ENCODE results near the gene CAPZA1. TPM values are rescaled to one million over a fixed set of nuclear protein-coding genes. Genes with fewer than 3 reads are reported as not detected.

The CAPZA1 gene
- total RNA-seq, 1 experiment from 2014 or later = 171 TPM

DNA sequence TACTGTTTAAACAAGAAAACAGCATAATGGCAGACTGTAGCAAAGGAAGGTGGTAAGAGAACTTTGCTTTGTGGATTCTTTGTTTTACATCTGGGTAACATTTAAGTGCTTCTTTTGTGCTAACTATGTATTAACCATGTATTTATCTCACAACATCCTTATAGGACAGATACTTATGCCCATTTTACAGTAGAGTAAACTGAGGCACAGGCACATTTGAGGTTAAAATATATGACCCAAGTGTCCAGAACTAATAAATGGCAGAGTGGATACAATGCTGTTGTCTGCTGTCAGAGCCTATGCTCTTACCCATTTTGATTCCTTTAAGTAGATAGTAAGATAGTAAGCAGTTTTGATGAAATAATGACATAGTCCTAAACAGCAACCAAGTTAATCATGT lies 7.3 kb downstream of the CAPZA1 start:
- ChIA-PET CTCF (no interaction called here), POLR2A (ENCODE audit: low non-redundant PET) (no interaction called here)
- BruUV-seq (replicated peaks) = no TSS peak
- Histone ChIP-seq H3K9me3 (ENCODE audit: low read depth, low read length, poor library complexity, severe bottlenecking) (no peaks in the 10 kb centered on the region), H3K27me3 (replicated peaks; ENCODE audit: insufficient read depth, low read depth, low read length, poor library complexity) (no peaks in the 10 kb centered on the region), H3K27ac (ENCODE audit: low read depth, low read length, poor library complexity, severe bottlenecking) (no peak overlapping the region), H3K4me1 (ENCODE audit: insufficient read depth, low read length, poor library complexity, severe bottlenecking) (peaks cover 17% of the 10 kb centered on the region), H3K4me3 (ENCODE audit: low read depth, low read length, poor library complexity, severe bottlenecking) (no peak overlapping the region), H3K36me3 (ENCODE audit: insufficient read depth, low read length, poor library complexity, severe bottlenecking) (no peaks in the 10 kb centered on the region)
- TF ChIP-seq, protein P1, sequence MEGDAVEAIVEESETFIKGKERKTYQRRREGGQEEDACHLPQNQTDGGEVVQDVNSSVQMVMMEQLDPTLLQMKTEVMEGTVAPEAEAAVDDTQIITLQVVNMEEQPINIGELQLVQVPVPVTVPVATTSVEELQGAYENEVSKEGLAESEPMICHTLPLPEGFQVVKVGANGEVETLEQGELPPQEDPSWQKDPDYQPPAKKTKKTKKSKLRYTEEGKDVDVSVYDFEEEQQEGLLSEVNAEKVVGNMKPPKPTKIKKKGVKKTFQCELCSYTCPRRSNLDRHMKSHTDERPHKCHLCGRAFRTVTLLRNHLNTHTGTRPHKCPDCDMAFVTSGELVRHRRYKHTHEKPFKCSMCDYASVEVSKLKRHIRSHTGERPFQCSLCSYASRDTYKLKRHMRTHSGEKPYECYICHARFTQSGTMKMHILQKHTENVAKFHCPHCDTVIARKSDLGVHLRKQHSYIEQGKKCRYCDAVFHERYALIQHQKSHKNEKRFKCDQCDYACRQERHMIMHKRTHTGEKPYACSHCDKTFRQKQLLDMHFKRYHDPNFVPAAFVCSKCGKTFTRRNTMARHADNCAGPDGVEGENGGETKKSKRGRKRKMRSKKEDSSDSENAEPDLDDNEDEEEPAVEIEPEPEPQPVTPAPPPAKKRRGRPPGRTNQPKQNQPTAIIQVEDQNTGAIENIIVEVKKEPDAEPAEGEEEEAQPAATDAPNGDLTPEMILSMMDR (conservative IDR thresholded peaks at IDR 0.05; ENCODE audit: low read depth, low read length) = no peak
- TF ChIP-seq EZH2 (IDR thresholded peaks at IDR 0.05; ENCODE audit: borderline replicate concordance, low read depth, low read length, poor library complexity, severe bottlenecking) = no peak
- DNase-seq (ENCODE audit: low spot score) = no peak
- intact Hi-C loops (cut with micrococcal nuclease; ENCODE audit: unreplicated experiment) = loop anchor here (10.0 kb wide), 1 partner anchor 48 kb away; the partner anchor contains the start of gene MOV10

- no TSS peak for BruUV-seq (replicated peaks)
- Histone ChIP-seq H3K27me3 (replicated peaks; ENCODE audit: insufficient read depth, low read depth, low read length, poor library complexity) (no peaks in the 10 kb centered on the region), H3K9me3 (ENCODE audit: low read depth, low read length, poor library complexity, severe bottlenecking) (no peaks in the 10 kb centered on the region), H3K27ac (ENCODE audit: low read depth, low read length, poor library complexity, severe bottlenecking) (no peak overlapping the region), H3K36me3 (ENCODE audit: insufficient read depth, low read length, poor library complexity, severe bottlenecking) (no peaks in the 10 kb centered on the region), H3K4me1 (ENCODE audit: insufficient read depth, low read length, poor library complexity, severe bottlenecking) (peaks cover 12% of the 10 kb centered on the region), H3K4me3 (ENCODE audit: low read depth, low read length, poor library complexity, severe bottlenecking) (no peak overlapping the region)
- ChIA-PET CTCF (no interaction called here), POLR2A (ENCODE audit: low non-redundant PET) (no interaction called here)
- DNase-seq (ENCODE audit: low spot score) = no peak
- intact Hi-C loops (cut with micrococcal nuclease; ENCODE audit: unreplicated experiment) = loop anchor here (10.0 kb wide), 1 partner anchor 46 kb away; the partner anchor contains the start of gene MOV10
- TF ChIP-seq EZH2 (IDR thresholded peaks at IDR 0.05; ENCODE audit: borderline replicate concordance, low read depth, low read length, poor library complexity, severe bottlenecking) = no peak
- TF ChIP-seq, protein P1 (conservative IDR thresholded peaks at IDR 0.05; ENCODE audit: low read depth, low read length) = no peak
Measured at GRCh38 chr1:112628516-112628915, 8.9 kb downstream of the CAPZA1 start.

DNA sequence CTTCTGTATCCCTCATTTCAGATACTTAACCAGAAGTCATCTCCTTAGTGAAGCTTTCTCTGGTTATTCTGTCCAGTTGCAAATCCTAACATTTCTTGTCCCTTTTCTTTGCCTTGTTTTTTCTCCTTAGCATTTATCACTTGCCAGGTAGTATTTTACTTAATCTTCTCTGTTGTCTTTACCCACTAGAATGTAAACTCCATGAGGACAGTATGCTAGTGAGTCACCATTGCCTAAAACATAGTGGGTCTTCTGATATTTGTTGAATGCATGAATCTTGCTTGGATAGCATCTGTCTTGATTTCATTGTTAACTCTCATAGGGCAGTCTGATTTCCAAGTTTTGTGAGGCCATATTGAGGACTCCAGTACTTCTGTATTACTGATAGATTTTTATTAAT lies 9.6 kb downstream of the CAPZA1 start:
- Histone ChIP-seq H3K36me3 (ENCODE audit: insufficient read depth, low read length, poor library complexity, severe bottlenecking) (no peaks in the 10 kb centered on the region), H3K4me3 (ENCODE audit: low read depth, low read length, poor library complexity, severe bottlenecking) (no peak overlapping the region), H3K9me3 (ENCODE audit: low read depth, low read length, poor library complexity, severe bottlenecking) (no peaks in the 10 kb centered on the region), H3K27me3 (replicated peaks; ENCODE audit: insufficient read depth, low read depth, low read length, poor library complexity) (no peaks in the 10 kb centered on the region), H3K27ac (ENCODE audit: low read depth, low read length, poor library complexity, severe bottlenecking) (no peak overlapping the region), H3K4me1 (ENCODE audit: insufficient read depth, low read length, poor library complexity, severe bottlenecking) (peaks cover 12% of the 10 kb centered on the region)
- TF ChIP-seq EZH2 (IDR thresholded peaks at IDR 0.05; ENCODE audit: borderline replicate concordance, low read depth, low read length, poor library complexity, severe bottlenecking) = no peak
- TF ChIP-seq, protein P1 (conservative IDR thresholded peaks at IDR 0.05; ENCODE audit: low read depth, low read length) = no peak
- ChIA-PET POLR2A (ENCODE audit: low non-redundant PET) (no interaction called here), CTCF (no interaction called here)
- BruUV-seq (replicated peaks) = no TSS peak
- no peak for DNase-seq (ENCODE audit: low spot score)
- intact Hi-C loops (cut with micrococcal nuclease; ENCODE audit: unreplicated experiment) = loop anchor here (10.0 kb wide), 1 partner anchor 46 kb away; the partner anchor contains the start of gene MOV10
